NT2/D1 (cell line): ENCODE results near the gene GBP5.

Source experiments
- SUZ12 ChIP-seq: IDR thresholded peaks from 2 replicates; pipeline ENCODE4 v1.6.1; 2011; ENCODE audit not compliant: insufficient read length, insufficient read depth; ENCODE audit errors: extremely low read depth
- YY1 ChIP-seq: IDR thresholded peaks from 2 replicates; pipeline ENCODE4 v1.6.1; 2011; ENCODE audit not compliant: insufficient read length, insufficient read depth
- ZNF274 ChIP-seq: IDR thresholded peaks from 2 replicates; pipeline ENCODE4 v1.6.1; 2011; ENCODE audit warnings: mild to moderate bottlenecking, low read depth, low read length

- no peak for TF ChIP-seq YY1
- no peak for TF ChIP-seq ZNF274
- no peak for TF ChIP-seq SUZ12
Measured at GRCh38 chr1:89305493-89305892, 32.8 kb upstream of the GBP5 start.
